H1 (cell line): Measurements from ENCODE around the gene TRAF5. TPM values are rescaled to one million over a fixed set of nuclear protein-coding genes. Genes with fewer than 3 reads are reported as not detected.

Source experiments
- CTCF ChIA-PET: fragments of 300-600 bp; sonication (Branson Sonifier 250); formaldehyde crosslinking; loops from one replicate; lab custom pipeline; 2021; ENCODE audit not compliant: partially characterized antibody; lab: Charles Lee
- POLR2A ChIA-PET: fragments of 300-600 bp; sonication (Branson Sonifier 250); formaldehyde crosslinking; loops from one replicate; lab custom pipeline; 2021; ENCODE audit warnings: inconsistent platforms; ENCODE audit not compliant: partially characterized antibody; lab: Charles Lee
- DNase-seq, 2 experiments: peaks; one replicate each; pipeline versions ENCODE4 v3.0.0 to v3.0.0-alpha.2; 2010 to 2022; ENCODE audit warnings: low spot score in 2 of 2, low read depth in 1 of 2, mixed read lengths in 1 of 2
- FAIRE-seq: peaks from 2 replicates; lab custom pipeline; 2011; peaks lifted over from hg19 to GRCh38; lab: Jason Lieb, UNC
- H2AFZ ChIP-seq: 2 replicates; pipeline ENCODE4 v1.8.1; 2012; ENCODE audit warnings: low read length, inconsistent platforms
- H2AK5ac ChIP-seq: 2 replicates; pipeline ENCODE4 v1.6.1; 2013; ENCODE audit warnings: low read depth, low read length
- H2BK120ac ChIP-seq: replicated peaks from 2 replicates; pipeline ENCODE3; 2013; ENCODE audit warnings: low read depth, low read length, inconsistent platforms
- H2BK12ac ChIP-seq: 2 replicates; pipeline ENCODE4 v1.6.1; 2013; ENCODE audit warnings: low read depth, low read length
- H2BK15ac ChIP-seq: 2 replicates; pipeline ENCODE4 v1.6.1; 2013; ENCODE audit warnings: low read length
- H2BK20ac ChIP-seq: 2 replicates; pipeline ENCODE4 v1.6.1; 2013; ENCODE audit warnings: low read length
- H2BK5ac ChIP-seq: 2 replicates; pipeline ENCODE4 v1.6.1; 2013; ENCODE audit warnings: low read depth, low read length
- H3K14ac ChIP-seq: 2 replicates; pipeline ENCODE4 v1.6.1; 2013; ENCODE audit warnings: inconsistent platforms; ENCODE audit not compliant: insufficient read length
- H3K18ac ChIP-seq: 2 replicates; pipeline ENCODE4 v1.6.1; 2013; ENCODE audit warnings: low read length; ENCODE audit errors: extremely low read depth
- H3K23ac ChIP-seq: 2 replicates; pipeline ENCODE4 v1.6.1; 2013; ENCODE audit warnings: inconsistent platforms; ENCODE audit not compliant: insufficient read length
- H3K23me2 ChIP-seq: 2 replicates; pipeline ENCODE4 v1.6.1; 2013; ENCODE audit warnings: low read depth, low read length
- H3K27ac ChIP-seq: 2 replicates; pipeline ENCODE4 v1.6.1; 2011; ENCODE audit warnings: low read depth, low read length, inconsistent platforms
- H3K27me3 ChIP-seq, 4 experiments: replicated peaks in 1 of 4; 1 replicate in 1 of 4; 2 replicates in 3 of 4; pipeline versions ENCODE4 v1.6.1 to v1.8.1; 2011 to 2013; ENCODE audit warnings: low read length in 3 of 4, mild to moderate bottlenecking in 3 of 4, inconsistent platforms in 2 of 4, mixed read lengths in 2 of 4, moderate library complexity in 1 of 4; ENCODE audit not compliant: control insufficient read depth in 3 of 4, insufficient read depth in 3 of 4; ENCODE audit errors: extremely low read depth in 1 of 4
- H3K36me3 ChIP-seq, 4 experiments: 2 replicates each; pipeline versions ENCODE4 v1.6.1 to v1.8.1; 2011 to 2013; ENCODE audit warnings: mild to moderate bottlenecking in 4 of 4, low read length in 3 of 4, moderate library complexity in 2 of 4, control low read depth in 1 of 4, inconsistent platforms in 1 of 4; ENCODE audit not compliant: insufficient read depth in 4 of 4, control insufficient read depth in 2 of 4
- H3K4ac ChIP-seq: replicated peaks from 2 replicates; pipeline ENCODE3; 2013; ENCODE audit warnings: low read length, low read depth, mixed read lengths, inconsistent platforms; ENCODE audit not compliant: insufficient read length
- H3K4me1 ChIP-seq, 4 experiments: replicated peaks in 1 of 4; 1 replicate in 1 of 4; 2 replicates in 3 of 4; pipeline versions ENCODE4 v1.6.1 to v1.8.1; 2011 to 2013; ENCODE audit warnings: low read length in 3 of 4, inconsistent platforms in 2 of 4, mixed read lengths in 1 of 4; ENCODE audit not compliant: insufficient read depth in 4 of 4, control insufficient read depth in 3 of 4
- H3K4me2 ChIP-seq, 2 experiments: 2 replicates each; pipeline versions ENCODE4 v1.6.1 to v1.8.1; 2011 to 2013; ENCODE audit warnings: low read depth in 2 of 2, low read length in 2 of 2, control low read depth in 1 of 2, inconsistent platforms in 1 of 2, mild to moderate bottlenecking in 1 of 2; ENCODE audit not compliant: insufficient read depth in 1 of 2
- H3K4me3 ChIP-seq, 4 experiments: fragments of 200-600, 300-600 bp in 1 of 4; sonication (generic), shearing (Covaris generic), sonication (Bioruptor Twin) in 1 of 4; 2 replicates each; pipeline versions ENCODE4 v1.5.1 to v1.8.1; 2011 to 2016; ENCODE audit warnings: low read length in 4 of 4, low read depth in 3 of 4, control low read depth in 2 of 4, inconsistent platforms in 2 of 4, mild to moderate bottlenecking in 2 of 4, mixed read lengths in 1 of 4, moderate library complexity in 1 of 4; ENCODE audit not compliant: insufficient read depth in 2 of 4; ENCODE audit errors: extremely low read depth in 1 of 4
- H3K56ac ChIP-seq: replicated peaks from 2 replicates; pipeline ENCODE3; 2013; ENCODE audit warnings: low read depth, mild to moderate bottlenecking, mixed read lengths, low read length, inconsistent platforms; ENCODE audit not compliant: insufficient read length
- H3K79me1 ChIP-seq: 2 replicates; pipeline ENCODE4 v1.6.1; 2013; ENCODE audit warnings: low read depth, low read length, control low read depth
- H3K79me2 ChIP-seq, 2 experiments: 2 replicates each; pipeline versions ENCODE4 v1.6.1 to v1.8.1; 2012 to 2013; ENCODE audit warnings: low read length in 2 of 2, mild to moderate bottlenecking in 2 of 2, inconsistent platforms in 1 of 2; ENCODE audit not compliant: insufficient read depth in 2 of 2, control insufficient read depth in 1 of 2
- H3K9ac ChIP-seq, 4 experiments: replicated peaks in 1 of 4; 1 replicate in 1 of 4; 2 replicates in 3 of 4; pipeline versions ENCODE4 v1.6.1 to v1.8.1; 2011 to 2013; ENCODE audit warnings: low read depth in 3 of 4, low read length in 3 of 4, control low read depth in 2 of 4, mild to moderate bottlenecking in 2 of 4, moderate library complexity in 2 of 4, inconsistent platforms in 1 of 4; ENCODE audit errors: extremely low read depth in 1 of 4
- H3K9me3 ChIP-seq, 2 experiments: 2 replicates each; pipeline versions ENCODE4 v1.6.1 to v1.8.1; 2012 to 2013; ENCODE audit warnings: mild to moderate bottlenecking in 2 of 2, moderate library complexity in 2 of 2, control low read depth in 1 of 2, inconsistent platforms in 1 of 2, low read depth in 1 of 2, low read length in 1 of 2, mixed read lengths in 1 of 2; ENCODE audit not compliant: insufficient read depth in 2 of 2
- H4K20me1 ChIP-seq, 2 experiments: replicated peaks in 1 of 2; 2 replicates each; pipeline versions ENCODE3 to v1.8.1; 2011 to 2013; ENCODE audit warnings: inconsistent platforms in 2 of 2, low read length in 2 of 2, mild to moderate bottlenecking in 1 of 2; ENCODE audit not compliant: insufficient read depth in 2 of 2, control insufficient read depth in 1 of 2
- H4K5ac ChIP-seq: 2 replicates; pipeline ENCODE4 v1.6.1; 2013; ENCODE audit warnings: low read length, low read depth, mixed read lengths, inconsistent platforms; ENCODE audit not compliant: insufficient read length
- H4K8ac ChIP-seq: 2 replicates; pipeline ENCODE4 v1.8.0; 2013; ENCODE audit warnings: mild to moderate bottlenecking, moderate library complexity, low read length, inconsistent platforms; ENCODE audit not compliant: insufficient read depth; ENCODE audit errors: extremely low read depth
- H4K91ac ChIP-seq: replicated peaks from 2 replicates; pipeline ENCODE3; 2013; ENCODE audit warnings: low read length, mixed read lengths, inconsistent platforms; ENCODE audit not compliant: insufficient read length
- BCL11A ChIP-seq, 2 experiments: IDR thresholded peaks; one replicate each; pipeline ENCODE4 v1.6.1; 2011; ENCODE audit warnings: low read depth in 2 of 2, low read length in 2 of 2, mild to moderate bottlenecking in 2 of 2
- HDAC2 ChIP-seq, 2 experiments: fragments of 300-600 bp in 1 of 2; sonication (generic) in 1 of 2; IDR thresholded peaks; 2 replicates each; pipeline ENCODE4 v1.6.1; 2011 to 2012; ENCODE audit warnings: low read depth in 2 of 2, low read length in 2 of 2, mild to moderate bottlenecking in 2 of 2, moderate library complexity in 2 of 2, borderline replicate concordance in 1 of 2, inconsistent platforms in 1 of 2
- JUND ChIP-seq: IDR thresholded peaks from 2 replicates; pipeline ENCODE4 v1.6.1; 2011; ENCODE audit warnings: mild to moderate bottlenecking, improper control_type of control experiment, low read length
- KDM1A ChIP-seq: fragments of 200-600, 300-600 bp; sonication (generic); IDR thresholded peaks from 2 replicates; pipeline ENCODE4 v1.7.1; 2016; ENCODE audit warnings: mild to moderate bottlenecking, low read length, borderline replicate concordance
- MAFK ChIP-seq: IDR thresholded peaks from 2 replicates; pipeline ENCODE4 v1.6.1; 2012; ENCODE audit warnings: low read depth, mild to moderate bottlenecking, improper control_type of control experiment, low read length
- TEAD4 ChIP-seq: IDR thresholded peaks from 2 replicates; pipeline ENCODE4 v1.6.1; 2012; ENCODE audit warnings: low read depth, low read length, inconsistent platforms, mixed read lengths
- WGBS, 2 experiments: shearing (Covaris generic) in 1 of 2; methylation state at CpG; one replicate each; pipeline versions ENCODE4 v1.1.6 to v1.1.7; 2013 to 2015; ENCODE audit warnings: low lambda C conversion rate in 2 of 2, mixed read lengths in 2 of 2, inconsistent platforms in 1 of 2, low coverage in 1 of 2, missing lambda C conversion rate in 1 of 2; ENCODE audit not compliant: insufficient replicate concordance in 2 of 2, insufficient coverage in 1 of 2, insufficient read length in 1 of 2; ENCODE audit errors: extremely low coverage in 1 of 2, missing lambda C conversion rate in 1 of 2; 5-methylcytosine and 5-hydroxymethylcytosine counted together
- polyA plus RNA-seq, 7 experiments: library from polyadenylated mRNA; depleted of rRNA in 3 of 7; stranded (reverse) in 5 of 7; unstranded in 2 of 7; fragments of >200 nt in 5 of 7; fragments of 200-250 nt in 2 of 7; gene quantifications; 1 replicate in 5 of 7; 2 replicates in 1 of 7; 4 replicates in 1 of 7; pipeline versions ENCODE4 v1.2.1 to v1.2.3, GENCODE V29; 2011 to 2013; ENCODE audit warnings: missing spikeins in 2 of 7, mixed read lengths in 2 of 7
- total RNA-seq: library from RNA; stranded (reverse); fragmentation: NEBNext Ultra II Directional; extraction: Animal tissue kit (Norgen Biotek cat#: 25700); gene quantifications from 2 replicates; pipeline ENCODE4 v1.2.1, GENCODE V29; 2021

Gene TRAF5
- total and polyA plus RNA-seq, 2 of the 8 experiments (the other 6 are each of a cell fraction or from before 2014, with no cell fraction given), result 13.0 to 17.1 TPM

GRCh38 chr1:211287218-211287617 is 39.4 kb upstream of the TRAF5 start:
- ChIA-PET CTCF (no interaction called here), POLR2A (no interaction called here)
- H3K79me1 ChIP-seq, result peaks cover 3% of the 10 kb centered on the region; the same call in 1 of the 2 replicates
- no peak overlapping the region for H2BK5ac ChIP-seq
- H2BK120ac ChIP-seq, result no peak overlapping the region
- no peak overlapping the region for H3K18ac ChIP-seq
- no peak for FAIRE-seq
- no peak overlapping the region for H2BK20ac ChIP-seq
- DNase-seq, result no peak
- no peak overlapping the region for H4K5ac ChIP-seq
- no peak overlapping the region for H2AFZ ChIP-seq
- no peaks in the 10 kb centered on the region for H3K79me2 ChIP-seq
- H3K14ac ChIP-seq, result no peak overlapping the region
- H3K23ac ChIP-seq, result no peak overlapping the region
- H4K20me1 ChIP-seq, result peaks cover 0 to 2% of the 10 kb centered on the region in 2 experiments
- TF ChIP-seq MAFK (peak; percentile 76; the same call in 1 of the 2 replicates), TEAD4 (no peak), JUND (no peak), BCL11A (IDR thresholded peaks at IDR 0.05; ENCODE audit: low read depth in 2 of 2, low read length in 2 of 2) (no peak), KDM1A (no peak), HDAC2 (IDR thresholded peaks at IDR 0.05; ENCODE audit: borderline replicate concordance in 1 of 2, low read depth in 2 of 2, low read length in 2 of 2) (no peak)
- no peak overlapping the region for H3K4me3 ChIP-seq
- no peak overlapping the region for H3K4ac ChIP-seq
- H2AK5ac ChIP-seq, result no peak overlapping the region
- WGBS, 2 experiments, result 92% methylated on average over 3 of the region's 3 CpGs; no CpG with 5 or more reads in 1 of the 2 experiments
- H3K4me1 ChIP-seq, result no peaks in the 10 kb centered on the region
- H3K9me3 ChIP-seq, result no peaks in the 10 kb centered on the region
- H3K4me2 ChIP-seq, result no peak overlapping the region
- H3K23me2 ChIP-seq, result no peaks in the 10 kb centered on the region
- no peak overlapping the region for H3K9ac ChIP-seq
- no peak overlapping the region for H2BK15ac ChIP-seq
- peaks cover 7 to 53% (median 32%) of the 10 kb centered on the region in 4 experiments for H3K36me3 ChIP-seq
- H4K91ac ChIP-seq, result no peak overlapping the region
- H2BK12ac ChIP-seq, result no peak overlapping the region
- H3K56ac ChIP-seq, result no peak overlapping the region
- no peaks in the 10 kb centered on the region for H3K27me3 ChIP-seq
- no peak overlapping the region for H3K27ac ChIP-seq
- no peak overlapping the region for H4K8ac ChIP-seq
